Right atrium auricular region (tissue), 2 donors: Measurements from ENCODE around the gene IL6ST. TPM values are rescaled to one million over a fixed set of nuclear protein-coding genes. Genes with fewer than 3 reads are reported as not detected.
A peak's percentile ranks its signal among the peaks of the same experiment; 100 is the strongest.
"Not testable (repeated sequence)": the region's sequence is repeated elsewhere in the genome, so short reads cannot be mapped to it uniquely, and the experiment has no call there.

Experiments used
- DNase-seq: peaks from one replicate; pipeline ENCODE4 v3.0.0-alpha.2; 2019; ENCODE audit warnings: low spot score
- H3K27ac ChIP-seq, 2 donors: fragments of 200-600 bp; sonication (generic); 1 replicate in 1 of 2; 2 replicates in 1 of 2; pipeline ENCODE4 v1.5.1; 2016 to 2019
- H3K27me3 ChIP-seq, 2 donors: fragments of 200-600 bp; sonication (generic); one replicate each; pipeline versions ENCODE4 v1.5.1 to v1.6.0; 2017 to 2019
- H3K36me3 ChIP-seq: fragments of 200-600 bp; sonication (generic); one replicate; pipeline ENCODE4 v1.5.1; 2016
- H3K4me1 ChIP-seq, 2 donors: fragments of 200-600 bp; sonication (generic); one replicate each; pipeline versions ENCODE4 v1.5.1 to v1.6.0; 2017 to 2019
- H3K4me3 ChIP-seq, 2 donors: fragments of 200-600 bp; sonication (generic); 1 replicate in 1 of 2; 2 replicates in 1 of 2; pipeline ENCODE4 v1.5.1; 2017 to 2019; ENCODE audit warnings: mild to moderate bottlenecking in 1 of 2, moderate library complexity in 1 of 2
- H3K9me3 ChIP-seq, 2 donors: fragments of 200-600 bp; sonication (generic); one replicate each; pipeline ENCODE4 v1.5.1; 2019
- total RNA-seq, 2 donors: library from RNA; depleted of rRNA; stranded (reverse); fragments of >200 nt; gene quantifications; one replicate each; pipeline ENCODE4 v1.1.0, GENCODE V29; 2016
- TF ChIP-seq, protein P1 (sequence below), 2 donors: fragments of 200-600 bp; sonication (generic); IDR thresholded peaks; one replicate each; pipeline ENCODE4 v1.5.1; 2019; ENCODE audit warnings: antibody characterized with exemption in 2 of 2

Gene IL6ST
- total RNA-seq, 2 donors from 2014 or later: 244 to 263 TPM

DNA sequence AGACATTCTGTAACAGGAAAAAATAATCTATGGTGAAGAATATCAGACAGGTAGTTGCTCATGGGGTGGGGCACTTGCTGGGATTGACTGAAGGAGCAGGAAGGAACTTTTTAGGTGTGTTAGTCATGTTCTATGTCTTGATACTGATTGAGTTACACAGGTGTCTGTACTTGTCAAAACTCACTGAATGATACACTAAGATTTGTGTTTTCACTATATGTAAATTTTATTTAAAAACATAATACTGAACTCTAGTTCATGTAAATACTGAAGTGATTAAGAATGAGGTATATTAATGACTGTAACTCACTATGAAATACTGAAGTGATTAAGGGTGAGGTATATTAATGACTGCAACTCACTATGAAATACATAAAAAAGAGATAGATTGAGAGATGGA, 28.5 kb downstream of the IL6ST start:
- H3K4me1 ChIP-seq: peaks cover 0 to 13% of the 10 kb centered on the region in 2 donors
- DNase-seq: no peak
- TF ChIP-seq, protein P1, sequence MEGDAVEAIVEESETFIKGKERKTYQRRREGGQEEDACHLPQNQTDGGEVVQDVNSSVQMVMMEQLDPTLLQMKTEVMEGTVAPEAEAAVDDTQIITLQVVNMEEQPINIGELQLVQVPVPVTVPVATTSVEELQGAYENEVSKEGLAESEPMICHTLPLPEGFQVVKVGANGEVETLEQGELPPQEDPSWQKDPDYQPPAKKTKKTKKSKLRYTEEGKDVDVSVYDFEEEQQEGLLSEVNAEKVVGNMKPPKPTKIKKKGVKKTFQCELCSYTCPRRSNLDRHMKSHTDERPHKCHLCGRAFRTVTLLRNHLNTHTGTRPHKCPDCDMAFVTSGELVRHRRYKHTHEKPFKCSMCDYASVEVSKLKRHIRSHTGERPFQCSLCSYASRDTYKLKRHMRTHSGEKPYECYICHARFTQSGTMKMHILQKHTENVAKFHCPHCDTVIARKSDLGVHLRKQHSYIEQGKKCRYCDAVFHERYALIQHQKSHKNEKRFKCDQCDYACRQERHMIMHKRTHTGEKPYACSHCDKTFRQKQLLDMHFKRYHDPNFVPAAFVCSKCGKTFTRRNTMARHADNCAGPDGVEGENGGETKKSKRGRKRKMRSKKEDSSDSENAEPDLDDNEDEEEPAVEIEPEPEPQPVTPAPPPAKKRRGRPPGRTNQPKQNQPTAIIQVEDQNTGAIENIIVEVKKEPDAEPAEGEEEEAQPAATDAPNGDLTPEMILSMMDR (IDR thresholded peaks at IDR 0.05): no peak
- H3K27me3 ChIP-seq: no peaks in the 10 kb centered on the region
- peaks cover 32% of the 10 kb centered on the region for H3K36me3 ChIP-seq
- H3K4me3 ChIP-seq: no peak overlapping the region
- H3K27ac ChIP-seq: no peak overlapping the region
- no peaks in the 10 kb centered on the region for H3K9me3 ChIP-seq

DNA sequence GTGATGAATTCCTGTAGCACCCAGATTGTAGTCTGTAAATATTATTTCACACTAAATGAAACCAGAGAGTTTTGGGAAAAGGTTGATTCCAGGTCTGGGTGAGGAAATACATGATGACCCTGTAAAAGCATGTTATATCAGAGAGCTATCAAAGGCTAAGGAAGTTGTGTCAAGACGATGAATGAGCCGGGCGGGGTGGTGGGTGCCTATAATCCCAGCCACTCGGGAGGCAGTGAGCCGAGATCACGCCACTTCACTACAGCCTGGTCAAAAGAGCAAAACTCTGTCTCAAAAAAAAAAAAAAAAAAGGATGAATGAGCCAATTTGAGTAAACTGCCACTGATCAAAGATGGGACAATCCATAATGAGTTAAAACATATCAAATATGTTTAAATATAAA, 29.2 kb downstream of the IL6ST start:
- no peak overlapping the region for H3K4me3 ChIP-seq
- no peaks in the 10 kb centered on the region for H3K27me3 ChIP-seq
- H3K27ac ChIP-seq: no peak overlapping the region
- H3K36me3 ChIP-seq: peaks cover 40% of the 10 kb centered on the region
- TF ChIP-seq, protein P1 (IDR thresholded peaks at IDR 0.05): no peak
- H3K9me3 ChIP-seq: no peaks in the 10 kb centered on the region
- H3K4me1 ChIP-seq: peaks cover 0 to 11% of the 10 kb centered on the region in 2 donors
- DNase-seq: no peak

DNA sequence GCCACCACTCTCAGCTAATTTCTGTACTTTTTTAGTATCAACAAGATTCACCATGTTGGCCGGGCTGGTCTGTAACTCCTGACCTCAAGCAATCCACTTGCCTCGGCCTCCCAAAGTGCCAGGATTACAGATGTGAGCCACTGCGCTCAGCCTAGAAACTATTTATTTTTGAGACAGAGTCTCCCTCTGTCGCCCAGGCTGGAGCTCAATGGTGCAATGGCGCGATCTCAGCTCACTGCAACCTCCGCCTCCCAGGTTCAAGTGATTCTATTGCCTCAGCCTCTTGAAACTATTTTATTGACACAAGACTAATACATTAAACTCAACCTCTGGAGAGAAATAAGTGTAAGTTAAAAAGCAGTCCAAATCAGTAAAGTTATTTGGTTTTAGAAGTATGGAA, 34.0 kb downstream of the IL6ST start:
- H3K27ac ChIP-seq: no peak overlapping the region
- no peaks in the 10 kb centered on the region for H3K27me3 ChIP-seq
- H3K36me3 ChIP-seq: peaks cover 59% of the 10 kb centered on the region
- no peaks in the 10 kb centered on the region for H3K9me3 ChIP-seq
- DNase-seq: no peak
- H3K4me3 ChIP-seq: no peak overlapping the region
- H3K4me1 ChIP-seq: no peaks in the 10 kb centered on the region
- TF ChIP-seq, protein P1 (IDR thresholded peaks at IDR 0.05): no peak

DNA sequence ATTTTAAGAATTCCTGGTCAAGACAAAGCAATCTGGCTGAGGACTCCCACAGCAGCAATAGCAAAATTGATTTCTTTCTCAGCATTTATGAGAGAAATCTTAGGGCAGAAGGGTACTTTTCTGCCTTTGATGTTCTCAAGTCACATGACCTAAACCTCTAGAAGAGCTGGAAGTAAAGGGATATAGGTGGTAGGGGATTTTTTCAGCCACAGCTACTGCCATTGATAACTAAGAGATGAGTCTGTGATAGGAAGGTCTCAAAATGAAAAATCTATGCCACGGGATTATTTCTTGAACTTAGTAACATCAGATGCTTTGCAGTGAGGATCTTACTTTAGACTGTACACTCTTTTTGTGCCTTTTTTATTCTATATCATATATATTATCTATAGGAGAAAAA, 35.6 kb downstream of the IL6ST start:
- no peak for DNase-seq
- H3K27ac ChIP-seq: no peak overlapping the region
- H3K27me3 ChIP-seq: no peaks in the 10 kb centered on the region
- H3K4me3 ChIP-seq: no peak overlapping the region
- H3K4me1 ChIP-seq: no peaks in the 10 kb centered on the region
- no peaks in the 10 kb centered on the region for H3K9me3 ChIP-seq
- TF ChIP-seq, protein P1 (IDR thresholded peaks at IDR 0.05): no peak
- H3K36me3 ChIP-seq: peaks cover 75% of the 10 kb centered on the region

DNA sequence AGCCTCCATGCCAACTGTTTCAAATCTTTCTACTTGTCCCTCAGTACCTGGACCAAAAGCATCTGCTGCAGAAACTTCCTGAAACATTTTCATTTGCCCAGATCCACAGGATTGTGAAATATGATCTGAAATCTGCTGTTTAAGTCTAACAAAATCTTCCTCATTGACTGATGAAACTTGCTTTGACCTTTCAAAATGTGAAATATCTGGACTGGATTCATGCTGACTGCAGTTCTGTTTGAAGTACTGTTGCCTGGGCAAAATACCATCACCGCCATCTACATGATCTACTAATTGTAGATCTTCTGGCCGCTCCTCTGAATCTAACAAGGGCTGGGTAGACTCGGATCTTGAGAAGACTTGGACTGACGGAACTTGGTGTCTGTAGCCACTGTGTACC, 53.6 kb downstream of the IL6ST start:
- not testable (repeated sequence) for H3K27ac ChIP-seq, DNase-seq, H3K4me1 ChIP-seq, H3K9me3 ChIP-seq, H3K27me3 ChIP-seq, H3K4me3 ChIP-seq
- peaks cover 61% of the 10 kb centered on the region for H3K36me3 ChIP-seq

DNA sequence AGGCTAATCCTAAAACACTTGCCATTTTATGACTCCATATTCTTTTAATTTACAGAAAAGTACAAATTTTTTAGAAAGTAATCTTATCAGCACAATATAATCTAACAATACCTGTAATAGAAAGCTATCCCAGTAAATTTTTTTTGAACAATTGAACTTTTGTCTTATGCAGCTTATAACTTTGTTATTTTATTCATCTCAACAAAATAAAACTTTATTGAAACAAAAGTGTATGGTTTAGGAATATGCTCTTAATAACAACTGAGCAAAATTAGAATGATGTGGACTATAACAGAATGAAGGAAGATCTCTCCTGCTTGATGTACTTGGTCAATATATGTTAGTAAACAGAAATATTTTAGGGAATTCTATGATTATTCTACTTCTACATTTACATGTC, 57.2 kb downstream of the IL6ST start:
- not testable (repeated sequence) for H3K27me3 ChIP-seq, H3K27ac ChIP-seq, H3K4me3 ChIP-seq, DNase-seq, H3K4me1 ChIP-seq, H3K9me3 ChIP-seq
- peaks cover 41% of the 10 kb centered on the region for H3K36me3 ChIP-seq

DNA sequence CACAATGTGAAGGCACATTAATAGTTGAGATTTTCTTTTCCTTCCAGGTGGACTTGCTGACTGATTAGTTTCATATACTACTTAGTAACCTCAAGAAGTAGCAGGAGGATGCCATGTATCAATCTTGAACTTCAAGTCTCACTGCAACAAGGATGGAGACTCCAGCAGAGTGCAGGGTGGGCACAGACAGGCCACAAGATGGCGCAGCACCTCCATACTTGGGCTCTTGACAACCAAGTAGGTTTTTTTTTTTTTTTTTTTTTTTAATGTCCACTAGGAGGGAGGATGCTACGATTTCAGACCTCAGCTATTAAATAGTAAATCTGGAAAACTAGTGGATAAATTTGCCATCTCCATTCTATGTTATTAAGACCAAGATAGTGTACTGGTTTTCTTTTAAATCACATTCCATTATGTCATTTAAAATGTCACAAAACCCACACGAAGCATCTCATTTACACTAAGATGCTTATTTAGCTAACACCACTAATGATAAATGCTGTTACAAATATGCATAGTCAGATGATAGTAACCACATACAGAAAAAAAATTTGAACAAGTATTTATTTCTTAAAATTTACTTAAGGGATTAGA, 58.6 kb downstream of the IL6ST start:
- H3K4me1 ChIP-seq: no peaks in the 10 kb centered on the region
- H3K4me3 ChIP-seq: no peak overlapping the region
- H3K27ac ChIP-seq: no peak overlapping the region
- H3K27me3 ChIP-seq: no peaks in the 10 kb centered on the region
- TF ChIP-seq, protein P1 (IDR thresholded peaks at IDR 0.05): peak; percentile 57 to 86
- peak; percentile 81 for DNase-seq
- no peaks in the 10 kb centered on the region for H3K9me3 ChIP-seq
- H3K36me3 ChIP-seq: peaks cover 33% of the 10 kb centered on the region
